ENCODE measurements around the gene CES4A. TPM values are rescaled to one million over a fixed set of nuclear protein-coding genes. Genes with fewer than 3 reads are reported as not detected.

The CES4A gene
- total and polyA plus RNA-seq, 2 of the 13 experiments (the other 11 are each of a cell fraction or from before 2014, with no cell fraction given): 0.09 to 0.17 TPM

- TF ChIP-seq ZNF556 (CRISPR knock-in tag; IDR thresholded peaks at IDR 0.05; ENCODE audit: borderline replicate concordance): peak; percentile 89
- TF ChIP-seq TAF1 (CRISPR knock-in tag; IDR thresholded peaks at IDR 0.05): peak; percentile 97
- no peak for TF ChIP-seq BHLHE40 (IDR thresholded peaks at IDR 0.05; ENCODE audit: low read length)
- TF ChIP-seq ZNF572 (CRISPR knock-in tag; IDR thresholded peaks at IDR 0.05): 0 out of 2 replicates have a peak, but pooled peaks have one; percentile 81
- TF ChIP-seq ZNF792 (CRISPR knock-in tag; IDR thresholded peaks at IDR 0.05): peak; percentile 90
- TF ChIP-seq ZNF646 (CRISPR knock-in tag; IDR thresholded peaks at IDR 0.05): no peak
- peak; percentile 61; the same call in 1 of the 2 replicates for TF ChIP-seq ZNF616 (CRISPR knock-in tag; IDR thresholded peaks at IDR 0.05; ENCODE audit: low read depth)
- peak; percentile 51; the same call in 1 of the 2 replicates for TF ChIP-seq JUN (CRISPR knock-in tag; IDR thresholded peaks at IDR 0.05)
- peak; percentile 69 for TF ChIP-seq PAXIP1 (CRISPR knock-in tag; conservative IDR thresholded peaks at IDR 0.05)
- TF ChIP-seq ELK4 (CRISPR knock-in tag; IDR thresholded peaks at IDR 0.05; ENCODE audit: borderline replicate concordance): no peak
- peak; percentile 71; the same call in 1 of the 2 replicates for TF ChIP-seq KMT2B (CRISPR knock-in tag; IDR thresholded peaks at IDR 0.05)
- TF ChIP-seq MXI1 (IDR thresholded peaks at IDR 0.05; ENCODE audit: borderline replicate concordance, low read depth, low read length): peak; percentile 76; the same call in 2 of the 3 replicates
- TF ChIP-seq TBX3 (IDR thresholded peaks at IDR 0.05; ENCODE audit: borderline replicate concordance): peak; percentile 41; the same call in 1 of the 2 replicates
- no peak for TF ChIP-seq ZFP36L2 (CRISPR knock-in tag; IDR thresholded peaks at IDR 0.05)
- TF ChIP-seq IRF2 (CRISPR knock-in tag; IDR thresholded peaks at IDR 0.05): peak; percentile 63; the same call in 1 of the 2 replicates
- peak; percentile 90 for TF ChIP-seq ZSCAN31 (CRISPR knock-in tag; IDR thresholded peaks at IDR 0.05; ENCODE audit: low read depth)
- 0 out of 2 replicates have a peak, but pooled peaks have one; percentile 77 for TF ChIP-seq SMAD9 (CRISPR knock-in tag; IDR thresholded peaks at IDR 0.05)
- TF ChIP-seq FOXJ3 (CRISPR knock-in tag; IDR thresholded peaks at IDR 0.05; ENCODE audit: borderline replicate concordance): peak; percentile 46; the same call in 1 of the 2 replicates
- TF ChIP-seq POGZ (CRISPR knock-in tag; IDR thresholded peaks at IDR 0.05): peak; percentile 53; the same call in 1 of the 2 replicates
- TF ChIP-seq ZNF776 (CRISPR knock-in tag; IDR thresholded peaks at IDR 0.05): peak; percentile 65; the same call in 1 of the 2 replicates
These were observed 40.4 kb downstream of the CES4A start, which contains the start of gene CBFB (continued) for GRCh38 chr16:67028696-67029253.
